HCT116 (cell line): Measurements from ENCODE around the gene KCNG1. TPM values are rescaled to one million over a fixed set of nuclear protein-coding genes. Genes with fewer than 3 reads are reported as not detected.

Experiments
- ATAC-seq: fragments of 200-7000 bp; cut with Tn5 transposase; 2 replicates; pipeline ENCODE4 v1.9.1; 2020; ENCODE audit warnings: mild to moderate bottlenecking, moderate library complexity
- BruUV-seq: library from RNA; stranded (reverse); fragments of 400-500 nt; replicated peaks from 2 replicates; lab custom pipeline; 2021; lab: Mats Ljungman, UMichigan
- CTCF ChIA-PET: fragments of 300-600 bp; sonication (Branson Sonifier 250); formaldehyde crosslinking; loops from one replicate; lab custom pipeline; 2021; ENCODE audit warnings: antibody characterized with exemption; lab: Charles Lee
- POLR2A ChIA-PET: fragments of 300-600, 350-600 bp; sonication (Branson Sonifier 250); formaldehyde crosslinking; loops from one replicate; lab custom pipeline; 2021; ENCODE audit warnings: antibody characterized with exemption; lab: Charles Lee
- RAD21 ChIA-PET, 2 experiments: fragments of 300-600 bp; sonication (Branson Sonifier 250); formaldehyde crosslinking; loops; one replicate each; lab custom pipeline; 2023; ENCODE audit warnings: low total read pairs in 2 of 2; ENCODE audit not compliant: uncharacterized antibody in 2 of 2, unreplicated experiment in 2 of 2, low non-redundant PET in 1 of 2; lab: Charles Lee
- DNase-seq: peaks from one replicate; pipeline ENCODE4 v3.0.0-alpha.2; 2010; ENCODE audit warnings: low read depth, low spot score
- H2AFZ ChIP-seq: fragments of 200-600 bp; shearing (Covaris generic), sonication (generic); 2 replicates; pipeline ENCODE4 v1.6.1; 2017; ENCODE audit warnings: low read depth, mixed run types, mixed read lengths, antibody characterized with exemption, low read length; ENCODE audit not compliant: poor library complexity, severe bottlenecking
- H3K27ac ChIP-seq: 2 replicates; pipeline ENCODE4 v1.5.1; 2012; ENCODE audit warnings: low read depth, low read length
- H3K27me3 ChIP-seq: fragments of 200-600 bp; sonication (generic); 2 replicates; pipeline ENCODE4 v1.6.1; 2016; ENCODE audit warnings: mixed run types, low read length, mixed read lengths; ENCODE audit not compliant: insufficient read depth
- H3K36me3 ChIP-seq, 2 experiments: fragments of 200-500 bp in 1 of 2; fragments of 200-600 bp in 1 of 2; sonication (Bioruptor generic) in 1 of 2; sonication (generic) in 1 of 2; 2 replicates each; pipeline versions ENCODE4 v1.5.1 to v1.6.1; 2014 to 2016; ENCODE audit warnings: low read length in 2 of 2, inconsistent platforms in 1 of 2, mixed read lengths in 1 of 2, mixed run types in 1 of 2; ENCODE audit not compliant: insufficient read depth in 2 of 2, control insufficient read depth in 1 of 2
- H3K4me1 ChIP-seq, 2 experiments: fragments of 200-600 bp in 1 of 2; sonication (generic) in 1 of 2; 2 replicates each; pipeline versions ENCODE4 v1.5.1 to v1.6.1; 2012 to 2017; ENCODE audit warnings: low read length in 2 of 2, inconsistent platforms in 1 of 2, mild to moderate bottlenecking in 1 of 2, mixed read lengths in 1 of 2, mixed run types in 1 of 2, moderate library complexity in 1 of 2; ENCODE audit not compliant: insufficient read depth in 2 of 2, control insufficient read depth in 1 of 2
- H3K4me2 ChIP-seq: fragments of 200-600 bp; sonication (generic); 2 replicates; pipeline ENCODE4 v1.6.1; 2017; ENCODE audit warnings: mixed run types, low read length, mixed read lengths
- H3K4me3 ChIP-seq, 2 experiments: fragments of 200-600 bp in 1 of 2; sonication (generic) in 1 of 2; replicated peaks in 1 of 2; 2 replicates each; pipeline ENCODE4 v1.5.1; 2011 to 2016; ENCODE audit warnings: low read length in 2 of 2, control low read depth in 1 of 2, low read depth in 1 of 2, mild to moderate bottlenecking in 1 of 2, mixed read lengths in 1 of 2, mixed run types in 1 of 2
- H3K79me2 ChIP-seq: fragments of 200-600 bp; sonication (generic); 2 replicates; pipeline ENCODE4 v1.6.1; 2017; ENCODE audit warnings: mild to moderate bottlenecking, mixed run types, low read length, moderate library complexity, mixed read lengths; ENCODE audit not compliant: insufficient read depth
- H3K9ac ChIP-seq: fragments of 200-600 bp; sonication (generic); 2 replicates; pipeline ENCODE4 v1.6.1; 2016; ENCODE audit warnings: low read length, mixed read lengths
- H3K9me2 ChIP-seq: fragments of 200-600 bp; sonication (generic), shearing (Covaris generic); 2 replicates; pipeline ENCODE4 v1.6.1; 2017; ENCODE audit warnings: mixed run types, mild to moderate bottlenecking, moderate library complexity; ENCODE audit not compliant: insufficient read depth
- H3K9me3 ChIP-seq, 2 experiments: fragments of 200-500 bp in 1 of 2; fragments of 200-600 bp in 1 of 2; sonication (Bioruptor generic) in 1 of 2; sonication (generic) in 1 of 2; 2 replicates each; pipeline ENCODE4 v1.6.1; 2014 to 2017; ENCODE audit warnings: low read length in 2 of 2, mixed read lengths in 2 of 2, inconsistent platforms in 1 of 2, low read depth in 1 of 2, mild to moderate bottlenecking in 1 of 2, mixed run types in 1 of 2, moderate library complexity in 1 of 2; ENCODE audit not compliant: control insufficient read depth in 1 of 2, insufficient read depth in 1 of 2
- H4K20me1 ChIP-seq: fragments of 200-600 bp; sonication (generic), shearing (Covaris generic); 2 replicates; pipeline ENCODE4 v1.6.1; 2017; ENCODE audit warnings: mixed run types, mild to moderate bottlenecking, moderate library complexity; ENCODE audit not compliant: insufficient read depth
- CBX3 ChIP-seq: IDR thresholded peaks from 2 replicates; pipeline ENCODE4 v1.6.1; 2012; ENCODE audit warnings: low read depth
- CEBPB ChIP-seq: IDR thresholded peaks from 2 replicates; pipeline ENCODE4 v1.6.1; 2012; ENCODE audit warnings: low read depth
- ELF1 ChIP-seq: IDR thresholded peaks from 2 replicates; pipeline ENCODE4 v1.6.1; 2012; ENCODE audit warnings: low read depth, borderline replicate concordance
- EZH2 ChIP-seq: fragments of 200-600 bp; sonication (generic); IDR thresholded peaks from 2 replicates; pipeline ENCODE4 v1.6.1; 2017; ENCODE audit warnings: antibody characterized with exemption, mixed run types
- JUND ChIP-seq: IDR thresholded peaks from 2 replicates; pipeline ENCODE4 v1.6.1; 2012
- POLR2AphosphoS5 ChIP-seq: IDR thresholded peaks from 2 replicates; pipeline ENCODE4 v1.6.1; 2011; ENCODE audit warnings: mild to moderate bottlenecking, low read depth, low read length, moderate library complexity
- RAD21 ChIP-seq: IDR thresholded peaks from 2 replicates; pipeline ENCODE4 v1.6.1; 2012; ENCODE audit warnings: low read depth, mild to moderate bottlenecking
- SIN3A ChIP-seq: IDR thresholded peaks from 2 replicates; pipeline ENCODE4 v1.6.1; 2012; ENCODE audit warnings: low read depth
- TCF7L2 ChIP-seq: IDR thresholded peaks from 2 replicates; pipeline ENCODE4 v1.7.0; 2011; ENCODE audit warnings: borderline replicate concordance, inconsistent platforms; ENCODE audit not compliant: insufficient read depth, insufficient read length; ENCODE audit errors: extremely low read depth
- ZNF274 ChIP-seq: fragments of 200-500 bp; sonication (Bioruptor generic); IDR thresholded peaks from 2 replicates; pipeline ENCODE4 v1.6.1; 2014; ENCODE audit warnings: mild to moderate bottlenecking, low read depth, low read length, inconsistent platforms
- intact Hi-C: fragments of 100-400 bp; cut with micrococcal nuclease; formaldehyde crosslinking; loops from 2 replicates; pipeline ENCODE4 v1.10.0; 2022
- total RNA-seq: library from RNA; stranded (reverse); gene quantifications from one replicate; pipeline ENCODE4 v1.2.1, GENCODE V29; 2021; ENCODE audit not compliant: unreplicated experiment
- TF ChIP-seq, protein P1 (sequence below): IDR thresholded peaks from 2 replicates; pipeline ENCODE4 v1.6.1; 2012
- TF ChIP-seq, protein P2 (sequence below): IDR thresholded peaks from 2 replicates; pipeline ENCODE4 v1.6.1; 2012; ENCODE audit warnings: low read depth
- TF ChIP-seq, protein P3 (sequence below): IDR thresholded peaks from 2 replicates; pipeline ENCODE4 v1.6.1; 2012
- TF ChIP-seq, protein P4 (sequence below), 3 experiments: fragments of 200-600 bp in 1 of 3; sonication (generic) in 1 of 3; IDR thresholded peaks in 2 of 3; conservative IDR thresholded peaks in 1 of 3; 2 replicates each; pipeline ENCODE4 v1.5.1; 2012 to 2017; ENCODE audit warnings: low read depth in 2 of 3, low read length in 2 of 3, antibody characterized with exemption in 1 of 3, borderline replicate concordance in 1 of 3, control low read depth in 1 of 3, mild to moderate bottlenecking in 1 of 3, mixed read lengths in 1 of 3, mixed run types in 1 of 3, moderate library complexity in 1 of 3; ENCODE audit not compliant: insufficient read depth in 1 of 3

KCNG1 gene
- total RNA-seq, 1 experiment from 2014 or later = 54.6 TPM

DNA sequence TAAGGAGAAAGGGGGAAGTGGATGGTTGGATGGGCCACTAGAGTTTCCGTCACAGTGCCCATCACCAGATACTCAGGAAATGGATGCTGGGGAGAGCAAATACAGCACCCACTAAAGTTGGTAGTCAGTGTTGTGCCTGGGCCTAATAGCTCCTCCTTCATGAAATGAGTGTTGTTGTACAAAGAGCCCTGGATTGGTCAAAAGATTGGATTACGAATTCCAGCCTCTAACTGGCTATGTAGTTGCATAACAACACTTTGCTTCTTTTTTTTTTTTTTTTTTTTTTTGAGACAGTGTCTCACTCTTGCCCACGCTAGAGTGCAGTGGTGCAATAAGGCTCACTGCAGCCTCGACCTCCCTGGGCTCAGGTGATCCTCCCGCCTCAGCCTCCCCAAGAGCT is 27.4 kb downstream of the KCNG1 start:
- no peak overlapping the region for H3K4me2 ChIP-seq
- H3K27ac ChIP-seq = no peak overlapping the region
- ChIA-PET CTCF (interaction anchor here (1.5 to 1.6 kb wide), 2 partner anchors 8 to 20 kb away, joined by 5 to 9 read pairs; no protein-coding TSS in a partner anchor), RAD21 (no interaction called here), POLR2A (no interaction called here)
- no peaks in the 10 kb centered on the region for H3K79me2 ChIP-seq
- intact Hi-C loops = no loop called here
- peaks cover 0 to 8% of the 10 kb centered on the region in 2 experiments; a peak in 1 of 4 replicates for H3K4me1 ChIP-seq
- no peaks in the 10 kb centered on the region for H3K36me3 ChIP-seq
- no peaks in the 10 kb centered on the region for H3K9me2 ChIP-seq
- no peak overlapping the region for H3K4me3 ChIP-seq
- ATAC-seq (no peak), DNase-seq (no peak)
- no peaks in the 10 kb centered on the region for H4K20me1 ChIP-seq
- TF ChIP-seq RAD21 = no peak
- TF ChIP-seq EZH2 = no peak
- TF ChIP-seq, protein P1, sequence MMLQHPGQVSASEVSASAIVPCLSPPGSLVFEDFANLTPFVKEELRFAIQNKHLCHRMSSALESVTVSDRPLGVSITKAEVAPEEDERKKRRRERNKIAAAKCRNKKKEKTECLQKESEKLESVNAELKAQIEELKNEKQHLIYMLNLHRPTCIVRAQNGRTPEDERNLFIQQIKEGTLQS = no peak
- no peak for TF ChIP-seq ELF1
- no peak for TF ChIP-seq CEBPB
- H2AFZ ChIP-seq = no peak overlapping the region
- H3K27me3 ChIP-seq = peaks cover 8% of the 10 kb centered on the region; the same call in 1 of the 2 replicates
- no peak overlapping the region for H3K9ac ChIP-seq
- no TSS peak for BruUV-seq
- no peaks in the 10 kb centered on the region for H3K9me3 ChIP-seq

DNA sequence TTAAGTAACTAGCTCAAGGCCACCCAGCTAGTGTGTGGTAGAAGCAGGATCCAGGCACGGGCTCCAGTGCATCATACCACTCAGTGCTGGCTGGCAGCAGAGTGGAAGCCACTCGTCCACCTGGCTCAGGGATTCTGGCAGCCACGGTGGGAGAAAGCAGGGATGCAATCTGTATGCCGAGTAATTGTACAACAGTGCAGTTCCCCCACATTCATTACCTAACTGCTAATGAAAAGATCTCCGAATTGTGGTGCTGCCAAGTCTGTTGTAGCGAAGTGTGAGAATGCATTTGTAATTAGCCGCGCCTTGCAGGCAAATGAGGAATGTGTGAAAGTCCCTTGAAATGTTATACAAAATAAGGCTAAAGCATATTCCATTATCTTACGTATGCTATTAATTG is 29.0 kb downstream of the KCNG1 start:
- H4K20me1 ChIP-seq = no peaks in the 10 kb centered on the region
- ChIA-PET CTCF (interaction anchor here (1.9 to 3.1 kb wide), 5 partner anchors 11 to 601 kb away, joined by 6 to 91 read pairs (median 32); no protein-coding TSS in a partner anchor), POLR2A (no interaction called here), RAD21 (interaction anchor here in 1 of 2 experiments (0.8 kb wide), 1 partner anchor 312 kb away, joined by 3 read pairs; no protein-coding TSS in a partner anchor)
- DNase-seq = no peak
- H3K36me3 ChIP-seq = no peaks in the 10 kb centered on the region
- H3K9ac ChIP-seq = no peak overlapping the region
- no peak overlapping the region for H2AFZ ChIP-seq
- ATAC-seq = no peak
- H3K79me2 ChIP-seq = no peaks in the 10 kb centered on the region
- H3K4me2 ChIP-seq = no peak overlapping the region
- intact Hi-C loops = loop anchor here (1.0 kb wide), 1 partner anchor 312 kb away; no protein-coding TSS in a partner anchor
- H3K9me2 ChIP-seq = no peaks in the 10 kb centered on the region
- peaks cover 8% of the 10 kb centered on the region; the same call in 1 of the 2 replicates for H3K27me3 ChIP-seq
- no TSS peak for BruUV-seq
- H3K27ac ChIP-seq = no peak overlapping the region
- H3K9me3 ChIP-seq = no peaks in the 10 kb centered on the region
- H3K4me1 ChIP-seq = peaks cover 0 to 8% of the 10 kb centered on the region in 2 experiments; a peak in 1 of 4 replicates
- no peak overlapping the region for H3K4me3 ChIP-seq
- TF ChIP-seq, protein P2, sequence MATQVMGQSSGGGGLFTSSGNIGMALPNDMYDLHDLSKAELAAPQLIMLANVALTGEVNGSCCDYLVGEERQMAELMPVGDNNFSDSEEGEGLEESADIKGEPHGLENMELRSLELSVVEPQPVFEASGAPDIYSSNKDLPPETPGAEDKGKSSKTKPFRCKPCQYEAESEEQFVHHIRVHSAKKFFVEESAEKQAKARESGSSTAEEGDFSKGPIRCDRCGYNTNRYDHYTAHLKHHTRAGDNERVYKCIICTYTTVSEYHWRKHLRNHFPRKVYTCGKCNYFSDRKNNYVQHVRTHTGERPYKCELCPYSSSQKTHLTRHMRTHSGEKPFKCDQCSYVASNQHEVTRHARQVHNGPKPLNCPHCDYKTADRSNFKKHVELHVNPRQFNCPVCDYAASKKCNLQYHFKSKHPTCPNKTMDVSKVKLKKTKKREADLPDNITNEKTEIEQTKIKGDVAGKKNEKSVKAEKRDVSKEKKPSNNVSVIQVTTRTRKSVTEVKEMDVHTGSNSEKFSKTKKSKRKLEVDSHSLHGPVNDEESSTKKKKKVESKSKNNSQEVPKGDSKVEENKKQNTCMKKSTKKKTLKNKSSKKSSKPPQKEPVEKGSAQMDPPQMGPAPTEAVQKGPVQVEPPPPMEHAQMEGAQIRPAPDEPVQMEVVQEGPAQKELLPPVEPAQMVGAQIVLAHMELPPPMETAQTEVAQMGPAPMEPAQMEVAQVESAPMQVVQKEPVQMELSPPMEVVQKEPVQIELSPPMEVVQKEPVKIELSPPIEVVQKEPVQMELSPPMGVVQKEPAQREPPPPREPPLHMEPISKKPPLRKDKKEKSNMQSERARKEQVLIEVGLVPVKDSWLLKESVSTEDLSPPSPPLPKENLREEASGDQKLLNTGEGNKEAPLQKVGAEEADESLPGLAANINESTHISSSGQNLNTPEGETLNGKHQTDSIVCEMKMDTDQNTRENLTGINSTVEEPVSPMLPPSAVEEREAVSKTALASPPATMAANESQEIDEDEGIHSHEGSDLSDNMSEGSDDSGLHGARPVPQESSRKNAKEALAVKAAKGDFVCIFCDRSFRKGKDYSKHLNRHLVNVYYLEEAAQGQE = no peak
- TF ChIP-seq, protein P3, sequence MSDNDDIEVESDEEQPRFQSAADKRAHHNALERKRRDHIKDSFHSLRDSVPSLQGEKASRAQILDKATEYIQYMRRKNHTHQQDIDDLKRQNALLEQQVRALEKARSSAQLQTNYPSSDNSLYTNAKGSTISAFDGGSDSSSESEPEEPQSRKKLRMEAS = no peak
- no peak for TF ChIP-seq SIN3A
- no peak for TF ChIP-seq CBX3
- no peak for TF ChIP-seq POLR2AphosphoS5
- TF ChIP-seq, protein P4, sequence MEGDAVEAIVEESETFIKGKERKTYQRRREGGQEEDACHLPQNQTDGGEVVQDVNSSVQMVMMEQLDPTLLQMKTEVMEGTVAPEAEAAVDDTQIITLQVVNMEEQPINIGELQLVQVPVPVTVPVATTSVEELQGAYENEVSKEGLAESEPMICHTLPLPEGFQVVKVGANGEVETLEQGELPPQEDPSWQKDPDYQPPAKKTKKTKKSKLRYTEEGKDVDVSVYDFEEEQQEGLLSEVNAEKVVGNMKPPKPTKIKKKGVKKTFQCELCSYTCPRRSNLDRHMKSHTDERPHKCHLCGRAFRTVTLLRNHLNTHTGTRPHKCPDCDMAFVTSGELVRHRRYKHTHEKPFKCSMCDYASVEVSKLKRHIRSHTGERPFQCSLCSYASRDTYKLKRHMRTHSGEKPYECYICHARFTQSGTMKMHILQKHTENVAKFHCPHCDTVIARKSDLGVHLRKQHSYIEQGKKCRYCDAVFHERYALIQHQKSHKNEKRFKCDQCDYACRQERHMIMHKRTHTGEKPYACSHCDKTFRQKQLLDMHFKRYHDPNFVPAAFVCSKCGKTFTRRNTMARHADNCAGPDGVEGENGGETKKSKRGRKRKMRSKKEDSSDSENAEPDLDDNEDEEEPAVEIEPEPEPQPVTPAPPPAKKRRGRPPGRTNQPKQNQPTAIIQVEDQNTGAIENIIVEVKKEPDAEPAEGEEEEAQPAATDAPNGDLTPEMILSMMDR (IDR thresholded peaks at IDR 0.05 in 2 of 3, conservative IDR thresholded peaks at IDR 0.05 in 1 of 3; ENCODE audit: borderline replicate concordance in 1 of 3, insufficient read depth in 1 of 3, low read depth in 2 of 3, low read length in 2 of 3) = no peak
- no peak for TF ChIP-seq ZNF274
- no peak for TF ChIP-seq TCF7L2
- TF ChIP-seq RAD21 = no peak
- no peak for TF ChIP-seq ELF1
- no peak for TF ChIP-seq EZH2
- no peak for TF ChIP-seq JUND
